Activated CD8-positive, alpha-beta memory T cell treated with anti-CD3 and anti-CD28 coated beads, Interleukin-2, amount 50 U/mL, for 48 hours (primary cell): ENCODE data around the gene PTGR3.

Experiments
- DNase-seq: peaks from one replicate; pipeline ENCODE4 v3.0.0-alpha.2; 2020

PTGR3 gene

DNA sequence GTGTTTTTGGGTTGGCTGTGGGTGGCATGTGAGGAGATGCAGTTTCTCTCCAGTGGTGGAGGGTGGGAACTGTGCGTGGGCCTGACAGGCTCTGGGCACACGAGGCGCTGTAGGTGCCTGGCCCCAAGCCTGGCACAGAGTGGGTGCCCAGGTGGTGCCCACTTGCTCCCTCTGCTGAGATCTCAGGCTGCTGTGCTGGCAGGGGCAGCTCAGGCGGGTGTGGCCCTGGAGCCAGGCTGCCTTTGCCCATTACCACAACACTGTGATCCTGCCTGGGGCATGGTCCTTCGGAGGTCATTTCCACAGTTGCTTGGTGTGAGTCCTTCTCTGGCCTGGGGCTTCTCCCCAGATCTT, 22.1 kb upstream of the PTGR3 start:
- no peak for DNase-seq

DNA sequence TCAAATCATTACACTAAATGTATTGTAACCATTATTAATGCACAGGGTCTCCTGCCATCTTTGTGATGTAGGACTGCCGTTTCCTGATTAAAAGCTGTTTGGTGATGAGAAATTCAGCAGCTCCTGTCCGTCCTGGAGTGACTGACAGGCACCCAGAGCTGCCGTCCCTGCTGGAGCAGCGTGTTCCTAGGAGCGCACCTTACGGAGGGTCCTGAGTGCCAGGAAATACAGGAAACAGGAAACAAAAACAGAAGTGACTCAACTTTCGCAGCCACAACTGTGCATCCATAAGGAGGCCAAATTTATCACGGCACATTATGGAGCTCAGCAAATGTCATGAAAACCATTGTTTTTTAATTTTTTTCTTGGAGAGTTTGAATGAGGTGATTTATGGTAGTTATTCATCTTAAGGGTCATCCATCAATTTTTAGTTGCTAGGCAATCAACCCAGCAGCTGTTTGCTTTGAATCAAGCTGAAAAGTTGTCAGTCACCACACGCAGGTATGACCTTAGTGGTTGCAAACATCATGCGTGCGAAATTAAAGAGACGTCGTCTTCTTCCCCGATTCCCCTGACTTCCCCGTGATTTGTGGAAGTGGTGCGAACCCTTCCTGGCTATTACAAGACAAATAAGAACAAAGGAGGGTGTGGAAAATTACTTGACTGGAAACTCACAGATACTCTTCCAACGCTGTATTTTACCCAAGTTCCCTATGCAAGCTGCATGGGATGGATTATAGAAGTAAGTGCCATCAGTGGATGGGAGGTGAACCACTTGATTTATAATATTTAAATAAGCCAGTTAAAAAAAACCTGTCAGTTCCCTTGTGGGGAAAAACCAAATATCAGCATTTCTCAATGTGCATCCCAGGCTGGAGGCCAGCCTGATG, 21.5 kb upstream of the PTGR3 start:
- DNase-seq = no peak

DNA sequence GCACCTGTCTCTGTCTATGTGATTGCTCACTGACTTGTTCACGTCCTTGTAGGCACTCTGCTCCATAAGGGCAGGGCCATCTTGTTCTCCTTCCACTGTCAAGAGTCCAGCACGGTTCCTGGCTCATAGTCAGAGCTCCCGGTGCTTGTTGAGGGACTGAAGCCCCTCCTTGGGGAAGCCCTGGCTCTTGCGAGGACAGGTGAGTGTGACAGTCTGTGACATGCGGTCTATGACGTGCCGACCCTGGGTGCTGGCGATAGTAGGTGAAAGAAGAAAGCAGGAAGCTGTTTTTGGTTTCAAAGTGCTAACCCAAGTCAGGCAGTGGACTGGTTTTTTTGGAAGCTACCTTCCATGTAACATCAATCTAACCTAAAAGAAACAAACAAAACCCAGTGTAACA, 20.5 kb upstream of the PTGR3 start:
- no peak for DNase-seq

DNA sequence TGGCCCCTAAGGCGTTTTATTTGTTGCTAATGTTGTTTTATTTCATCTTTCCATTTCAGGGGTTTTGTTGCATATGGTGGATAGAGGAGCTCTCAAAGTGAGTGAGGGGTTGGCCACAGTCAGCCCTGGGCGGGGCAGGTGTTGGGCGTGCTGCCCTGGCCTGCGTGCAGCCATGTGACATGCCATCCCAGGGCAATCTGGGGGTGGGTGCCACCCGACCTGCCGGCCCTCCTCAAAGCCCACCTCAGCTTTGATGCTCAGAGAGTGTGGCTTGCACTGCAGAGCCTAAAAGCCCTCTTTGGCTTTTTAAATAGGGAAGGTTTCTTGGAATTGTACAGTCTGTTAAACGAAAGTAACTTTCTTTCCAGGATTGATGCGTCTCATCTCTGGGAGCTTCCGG, 20.0 kb upstream of the PTGR3 start:
- no peak for DNase-seq

DNA sequence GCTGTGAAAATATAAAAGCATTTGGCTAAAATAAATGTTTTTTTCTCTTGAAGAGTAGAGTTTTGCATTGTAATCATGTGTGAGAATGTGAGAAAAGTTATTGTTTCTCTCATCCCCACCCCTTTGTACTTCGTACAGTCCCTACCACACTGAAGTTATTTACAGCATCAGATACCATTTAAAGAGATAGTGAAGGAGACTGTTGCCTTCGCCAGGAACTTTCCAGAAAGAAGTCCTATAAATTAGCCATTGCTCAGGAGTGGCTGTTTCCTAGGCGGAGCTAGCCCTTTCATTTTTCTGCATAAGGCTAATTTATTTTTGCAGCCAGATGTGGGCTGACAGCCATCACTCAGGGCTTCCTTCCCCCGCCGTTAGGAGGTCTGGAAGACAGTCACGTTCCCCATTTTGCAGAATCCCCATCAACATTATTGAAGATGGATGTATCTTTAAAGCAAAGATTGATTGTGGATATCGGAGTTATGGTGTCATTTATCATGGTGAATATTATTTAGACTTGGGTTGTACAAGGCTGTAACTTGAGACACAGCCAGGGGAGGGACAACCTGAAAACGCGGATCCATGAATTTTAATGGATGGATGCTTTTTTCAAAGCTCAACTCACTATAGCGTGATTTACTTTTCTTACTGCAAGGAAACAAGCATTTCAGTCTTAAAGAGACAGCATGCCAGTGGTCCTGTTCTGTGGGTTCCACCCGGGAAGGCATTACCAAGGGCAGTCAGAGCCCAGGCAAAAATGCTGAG, 18.8 kb upstream of the PTGR3 start:
- no peak for DNase-seq

DNA sequence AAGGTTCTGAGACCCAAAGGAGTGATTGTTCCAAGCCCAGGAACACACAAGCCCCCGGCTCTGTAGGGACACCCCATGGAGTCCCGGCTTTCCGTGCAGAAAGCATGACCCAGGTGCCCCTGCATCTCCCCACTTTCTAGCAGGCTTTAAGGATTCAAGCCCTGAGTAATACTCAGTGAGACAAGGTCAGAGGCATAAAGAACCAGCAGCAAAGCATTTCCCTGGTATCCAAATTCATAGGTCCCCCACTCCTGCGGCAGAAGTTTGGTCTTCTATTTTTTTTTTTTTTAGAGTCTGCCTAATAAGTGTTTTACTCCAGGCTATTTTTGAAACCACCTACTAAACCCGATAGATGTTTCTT, 18.0 kb upstream of the PTGR3 start:
- DNase-seq = no peak

DNA sequence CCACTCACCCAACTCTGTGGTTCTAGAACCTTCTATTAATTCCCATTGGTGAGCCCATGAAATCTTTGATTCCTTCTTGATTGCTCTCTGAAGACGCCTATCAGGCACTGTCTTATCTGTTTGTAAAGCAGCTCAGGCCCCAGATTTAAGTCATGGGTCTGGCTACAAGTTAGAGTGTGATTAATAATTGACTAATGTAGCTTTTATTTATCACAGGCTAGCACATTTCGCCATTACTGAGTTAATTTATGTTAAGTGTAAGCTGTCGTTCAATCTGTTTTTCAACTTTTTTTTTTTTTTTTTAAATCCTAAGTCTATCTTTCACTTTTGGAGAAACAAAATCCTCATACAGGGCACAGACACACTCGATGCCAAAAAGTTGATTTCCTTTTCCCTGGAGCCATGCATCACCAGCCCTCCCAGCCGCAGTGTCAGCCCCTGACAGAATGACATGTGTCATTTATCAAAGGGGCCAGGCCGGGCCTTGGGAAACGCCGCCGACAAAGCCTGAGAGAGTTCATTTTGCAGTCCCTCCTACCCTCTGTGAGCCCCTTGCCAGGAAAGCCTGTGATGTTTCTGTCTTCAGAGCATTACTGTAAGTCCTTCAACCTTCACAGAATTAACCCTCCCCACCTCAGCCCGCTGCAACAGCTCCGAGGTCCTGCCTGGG, 17.5 kb upstream of the PTGR3 start:
- no peak for DNase-seq

DNA sequence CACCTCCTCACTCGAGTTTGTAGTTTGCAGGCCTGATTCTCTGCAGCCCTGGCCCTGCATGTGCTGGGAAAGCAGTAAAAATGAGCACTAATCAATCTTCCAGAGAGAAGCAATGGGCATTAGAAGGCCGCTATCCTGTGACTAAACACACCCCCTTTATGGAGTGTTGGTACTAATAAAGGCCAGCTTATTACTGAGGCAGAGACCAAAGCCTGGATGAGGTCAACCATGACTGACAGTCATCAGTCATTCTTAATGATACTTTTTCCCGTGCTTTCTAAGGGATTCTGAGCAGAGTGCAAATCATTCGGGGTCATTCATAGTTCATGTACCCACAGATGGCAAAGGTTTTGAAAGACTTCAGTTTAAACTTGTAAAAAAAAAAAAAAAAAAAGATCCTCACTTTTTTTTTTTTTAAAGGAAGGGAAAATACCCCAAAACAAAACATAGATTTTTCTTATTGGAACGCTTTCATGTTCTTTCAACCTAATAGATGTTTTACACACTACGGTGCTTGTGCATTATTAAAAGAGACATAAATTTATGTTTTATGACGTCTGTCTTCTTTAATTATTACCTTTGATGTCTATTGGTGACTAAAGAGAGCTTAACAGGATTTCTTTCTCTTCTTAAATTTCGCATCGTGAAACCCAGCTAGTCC, 14.9 kb upstream of the PTGR3 start:
- DNase-seq = no peak

DNA sequence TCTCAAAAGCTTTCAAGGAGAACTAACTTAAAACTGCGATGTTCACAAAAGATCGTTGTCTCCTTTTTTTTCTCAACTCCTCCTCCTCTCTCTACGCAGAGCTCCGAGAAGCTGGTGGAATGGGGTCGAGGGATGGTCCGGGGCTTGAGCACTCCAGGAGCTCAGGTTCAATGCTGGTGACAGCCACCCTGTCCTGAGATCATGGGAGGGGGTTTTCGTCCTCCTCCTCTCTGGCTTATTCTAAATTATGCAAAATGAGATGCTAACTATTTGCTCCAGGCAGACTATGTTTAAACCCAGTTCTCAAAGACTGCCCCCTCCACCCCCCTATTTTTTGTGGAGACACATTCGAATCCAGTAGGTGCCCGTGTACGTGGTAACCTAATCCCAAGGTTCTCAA, 13.5 kb upstream of the PTGR3 start:
- no peak for DNase-seq

DNA sequence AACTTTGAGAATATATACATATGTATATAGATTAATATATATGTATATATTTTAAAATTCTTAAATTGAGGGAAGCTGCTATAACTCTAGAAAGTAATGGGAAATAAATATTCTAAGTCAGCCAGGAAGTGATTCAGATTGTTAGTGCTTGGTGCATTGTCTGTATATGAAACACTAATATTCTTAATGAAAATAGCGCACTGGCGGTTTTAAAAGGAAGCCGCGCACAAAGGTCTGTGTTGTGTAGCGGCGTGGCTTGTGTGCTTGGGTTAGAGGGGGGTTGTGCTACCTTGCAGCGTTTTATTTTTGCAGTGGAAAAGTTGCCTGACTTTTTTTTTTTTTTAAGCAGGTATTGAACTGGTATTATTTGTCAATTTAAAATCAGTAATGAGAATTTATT, 13.0 kb upstream of the PTGR3 start:
- no peak for DNase-seq

DNA sequence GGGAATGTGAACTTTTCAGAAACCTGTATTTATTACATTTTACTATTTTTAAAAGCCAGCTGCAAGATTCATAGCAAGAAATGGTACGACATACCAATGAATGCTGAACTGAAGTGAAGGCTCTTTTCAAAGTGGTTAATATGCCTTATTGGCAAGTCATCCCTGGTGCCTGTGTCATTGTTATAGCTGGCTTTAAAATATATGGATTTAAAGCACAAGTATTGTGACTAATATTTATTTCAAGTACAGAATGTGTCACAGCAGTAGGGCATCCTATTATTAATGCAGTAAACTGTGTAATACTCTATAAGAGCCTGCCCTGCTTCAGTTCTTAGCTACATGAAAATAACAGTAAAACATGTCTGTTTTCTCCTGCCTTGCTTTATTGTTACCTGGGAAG, 12.5 kb upstream of the PTGR3 start:
- no peak for DNase-seq

DNA sequence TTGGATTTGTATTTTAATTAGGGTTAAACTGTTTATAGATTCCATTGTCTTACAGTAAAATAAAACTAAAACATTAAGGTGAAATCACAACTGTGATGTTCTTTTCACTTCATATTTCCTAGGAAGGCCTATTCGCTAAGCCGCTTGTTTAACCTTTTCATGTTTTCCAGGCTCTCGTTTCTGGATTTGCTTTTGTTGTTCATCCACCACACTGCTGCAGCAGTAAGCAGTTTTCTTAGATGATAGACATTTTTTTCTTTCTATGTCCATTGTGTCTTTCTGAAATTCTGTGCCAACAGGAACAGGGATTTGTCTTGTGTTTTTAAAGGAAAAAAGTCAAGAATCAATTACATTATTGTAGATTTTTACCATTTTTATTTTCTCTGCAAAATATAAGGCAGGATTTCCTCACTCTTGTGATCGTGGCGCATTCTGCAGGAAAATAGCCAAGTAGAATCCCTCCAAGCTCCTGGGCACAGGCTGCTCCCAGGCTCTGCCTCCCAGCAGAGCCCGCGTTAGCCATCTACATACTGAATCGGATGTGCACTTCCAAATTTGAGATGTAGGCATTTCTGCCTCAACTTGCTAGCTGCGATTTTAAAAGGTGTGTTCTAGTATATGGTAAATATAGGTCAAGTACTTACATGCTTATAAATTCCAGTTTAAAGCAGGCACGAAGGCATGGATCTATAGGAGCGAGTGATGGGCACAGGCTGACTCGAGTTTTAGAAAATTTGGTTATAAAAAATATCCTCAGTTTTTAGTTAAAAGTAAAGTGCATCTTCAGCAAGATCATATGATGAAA, 11.8 kb upstream of the PTGR3 start:
- no peak for DNase-seq

DNA sequence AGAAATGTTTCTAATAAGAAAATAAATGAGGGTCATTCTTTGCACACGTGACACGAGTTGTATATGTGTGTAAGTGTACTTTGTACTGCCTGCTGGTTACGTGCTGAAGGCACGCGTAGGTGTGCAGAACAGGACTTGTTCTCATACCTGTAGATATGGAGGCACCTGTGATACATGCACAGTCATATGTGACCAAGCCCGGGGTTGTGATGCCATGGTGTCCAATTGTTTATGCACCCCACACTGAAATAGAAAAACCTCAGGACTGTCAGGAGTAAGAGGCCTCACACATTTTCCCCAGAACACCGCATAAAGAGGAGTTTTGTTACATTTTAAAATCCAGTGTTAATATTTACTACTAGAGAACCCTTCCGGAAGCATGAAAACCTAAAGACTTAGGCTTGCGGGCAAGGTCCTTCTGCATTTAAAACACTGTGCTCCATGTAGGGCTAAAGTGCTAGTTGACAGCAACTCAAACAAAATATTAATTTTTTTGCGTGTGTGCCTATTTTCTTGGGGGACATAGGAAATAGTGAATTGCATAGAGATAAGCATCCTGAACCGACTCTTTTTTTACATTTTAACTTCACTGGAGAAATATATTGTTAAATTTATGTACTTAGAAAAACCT, 10.9 kb upstream of the PTGR3 start:
- DNase-seq = no peak

DNA sequence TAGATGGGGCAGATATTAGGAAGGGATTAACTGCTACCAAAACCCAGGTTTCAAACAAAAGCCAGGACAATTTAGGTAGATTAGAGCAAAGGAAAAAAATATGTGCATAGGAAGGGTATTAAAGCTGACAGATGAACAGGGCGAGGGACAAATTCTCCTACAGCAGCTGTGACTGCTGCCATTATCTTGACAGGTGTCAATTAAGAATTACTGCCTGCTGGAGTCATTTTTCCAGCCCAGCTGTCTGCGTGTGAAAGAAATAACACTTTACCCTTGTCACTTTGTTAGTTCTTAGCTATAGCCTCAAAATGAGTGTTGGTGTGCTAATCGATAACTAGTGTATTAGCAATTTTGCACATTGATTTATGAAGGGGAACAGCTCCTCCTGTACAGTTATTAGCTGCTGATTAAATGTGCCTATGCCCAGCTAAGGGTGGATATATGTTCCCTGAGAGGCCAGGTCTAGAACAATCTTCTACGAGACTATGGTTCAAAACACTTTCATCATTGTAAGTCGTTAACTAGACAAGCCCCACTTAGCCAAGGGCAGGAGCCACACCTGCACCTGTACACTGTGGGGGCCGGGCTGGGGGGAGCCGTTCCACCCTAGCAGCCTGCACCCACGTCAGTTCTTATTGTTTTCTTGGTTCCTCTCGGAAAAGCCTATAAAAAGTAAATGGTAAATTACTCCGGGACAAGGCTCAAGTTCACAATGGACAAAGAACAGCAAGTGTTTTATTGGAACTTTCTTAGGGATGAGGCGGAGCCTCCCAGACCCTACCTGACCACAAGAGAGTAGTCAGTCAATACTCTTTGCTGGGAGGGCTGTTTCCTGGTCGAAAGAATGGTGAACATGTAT, 9.4 kb upstream of the PTGR3 start:
- DNase-seq = no peak

DNA sequence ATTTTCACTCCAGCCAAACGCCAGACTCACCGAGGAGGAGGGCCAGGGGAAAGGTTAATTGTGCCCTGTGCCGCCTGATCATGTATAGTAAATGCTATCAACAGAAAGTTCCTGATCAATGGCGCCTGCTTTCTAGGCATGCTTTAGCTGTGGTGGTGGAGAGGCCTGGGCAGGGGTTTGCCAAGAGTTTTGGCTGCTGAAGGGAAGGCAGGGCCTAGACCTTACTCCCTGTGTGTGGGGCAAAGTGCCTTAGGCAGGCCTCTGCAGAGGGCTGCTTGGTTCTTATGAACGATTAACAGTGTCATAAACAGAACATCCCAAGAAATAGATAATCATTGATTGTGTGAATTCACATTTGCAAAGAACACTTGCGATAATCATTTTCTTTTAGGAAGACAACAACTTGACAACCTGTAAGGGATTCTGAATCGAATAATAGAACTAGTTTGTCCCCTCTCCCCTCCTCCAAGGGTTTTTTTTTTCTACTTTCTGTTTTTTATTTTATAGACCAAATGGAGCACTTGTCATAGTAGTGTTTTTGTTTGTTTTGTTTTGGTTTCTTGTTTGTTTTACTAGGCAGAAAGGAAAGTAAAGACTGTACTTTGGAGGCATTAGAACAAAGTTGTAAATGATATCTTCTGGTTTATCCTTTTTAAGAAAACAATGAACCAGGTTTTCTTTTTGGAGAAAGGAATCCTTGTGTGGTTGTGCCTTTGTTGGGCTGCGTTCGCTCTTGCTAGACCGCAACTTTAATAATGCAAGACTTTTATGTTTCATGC, 8.2 kb upstream of the PTGR3 start:
- DNase-seq = no peak

DNA sequence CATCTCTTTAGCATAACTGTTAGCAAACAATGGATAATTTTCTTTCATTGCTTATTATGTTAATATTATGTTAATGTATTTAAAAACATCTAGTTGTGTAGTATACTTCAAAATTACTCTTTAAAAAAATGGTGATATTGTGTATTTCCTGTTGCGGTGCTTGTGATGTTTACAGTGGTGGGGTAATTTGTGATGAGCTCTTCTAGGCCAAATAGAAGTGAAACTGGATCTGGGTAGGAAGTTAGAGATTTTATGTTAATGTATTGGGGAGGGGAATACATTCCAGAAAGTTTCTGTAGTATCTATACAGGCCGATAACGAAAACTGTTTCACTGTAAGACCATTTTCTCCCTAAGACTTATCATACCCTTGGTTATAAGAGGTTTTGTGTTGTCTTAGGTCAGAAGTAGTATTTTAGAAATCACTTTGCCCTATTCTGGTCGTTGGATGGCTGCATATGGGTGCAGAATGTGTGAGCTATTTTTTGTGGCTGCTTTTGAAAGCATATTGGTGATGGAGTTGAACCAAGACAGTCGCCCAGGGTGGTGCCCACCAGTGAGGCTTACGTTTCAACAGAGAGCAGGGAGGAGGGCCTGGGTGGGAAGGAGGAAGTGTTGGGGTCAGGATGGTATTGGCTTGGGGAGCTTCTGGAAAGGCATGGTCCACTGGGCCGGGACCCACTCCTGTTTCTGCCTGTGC, 7.4 kb upstream of the PTGR3 start:
- no peak for DNase-seq

DNA sequence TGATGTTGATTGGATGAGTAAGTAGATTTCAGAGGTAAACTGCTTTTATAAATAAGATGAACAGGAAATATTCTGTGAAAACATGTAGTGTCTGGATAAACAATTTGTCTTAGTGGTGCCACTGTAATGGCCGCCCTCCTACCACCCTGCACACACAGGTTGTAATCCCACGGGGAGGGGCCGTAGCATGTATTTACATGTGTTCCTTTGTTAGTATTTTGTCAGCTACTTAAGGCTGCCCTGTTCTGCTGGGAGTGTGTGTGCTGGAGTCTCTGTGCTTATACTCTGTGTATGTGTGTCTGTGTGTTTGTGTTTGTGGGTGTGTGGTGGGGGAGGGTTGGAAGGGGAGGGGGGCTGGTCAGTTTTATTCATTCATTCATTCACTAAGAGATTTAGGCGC, 6.7 kb upstream of the PTGR3 start:
- DNase-seq = no peak

DNA sequence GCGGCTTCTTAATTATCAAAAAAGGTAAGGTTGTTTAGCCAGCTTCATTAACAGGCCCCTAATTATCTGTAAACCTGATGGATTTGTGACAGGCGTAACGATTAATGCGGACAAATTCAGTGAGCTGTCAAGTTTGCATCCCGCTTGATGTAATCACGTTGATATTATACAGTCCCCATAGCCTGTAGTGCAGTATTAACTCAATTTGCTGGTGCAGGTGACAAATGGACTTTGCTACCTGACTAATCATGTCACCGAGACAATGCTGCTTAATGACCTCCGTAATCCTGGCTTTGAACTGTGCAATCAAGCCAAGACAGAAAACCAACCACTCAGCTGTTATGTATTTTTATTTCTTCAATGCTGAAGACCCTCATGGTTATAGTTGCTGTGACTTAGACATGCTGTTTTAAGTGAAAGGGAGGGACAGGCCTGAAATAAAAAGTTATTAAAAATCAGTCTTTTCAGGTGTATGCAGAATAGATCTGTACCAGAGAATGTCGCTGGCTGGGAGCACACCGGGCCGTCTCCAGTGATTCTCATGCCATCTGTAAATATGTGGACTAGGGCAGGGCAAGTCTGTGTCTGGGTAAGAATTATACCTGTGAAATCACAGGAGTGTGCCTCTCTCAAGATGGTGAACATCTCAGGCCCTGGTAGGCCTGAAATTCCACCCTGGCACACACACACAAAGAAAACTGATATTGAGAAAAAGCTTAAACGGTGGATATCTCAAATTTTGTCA, 6.0 kb upstream of the PTGR3 start:
- no peak for DNase-seq

DNA sequence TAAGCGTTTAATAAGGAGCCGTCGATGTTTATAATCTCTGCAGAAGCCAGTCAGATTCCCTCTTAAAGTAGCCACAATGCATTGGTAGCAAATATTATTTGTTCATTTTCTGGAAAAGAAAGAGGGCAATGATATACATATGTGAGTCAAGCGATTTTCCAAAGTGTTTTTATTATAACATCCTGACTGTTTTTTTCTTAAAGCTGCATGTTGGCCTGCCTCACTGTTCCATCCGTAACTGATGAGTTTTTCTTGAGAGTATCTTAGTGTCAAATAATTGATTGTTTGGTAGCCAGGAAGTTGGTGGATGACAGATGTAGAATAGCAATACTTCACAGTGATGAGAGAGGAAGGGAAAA, 5.4 kb upstream of the PTGR3 start:
- no peak for DNase-seq
